ENCODE results near the gene ZEB2. TPM values are rescaled to one million over a fixed set of nuclear protein-coding genes. Genes with fewer than 3 reads are reported as not detected.

ZEB2 gene
- total RNA-seq, 4 donors from 2014 or later, result 35.9 to 177 (median 120) TPM

GRCh38 chr2:144431998-144432397 lies 87.9 kb downstream of the ZEB2 start:
- Histone ChIP-seq H3K36me3 (no peaks in the 10 kb centered on the region), H3K9me3 (no peaks in the 10 kb centered on the region), H3K27me3 (no peaks in the 10 kb centered on the region), H3K4me3 (no peak overlapping the region), H3K27ac (peak overlapping the region; percentile 63 to 64), H3K4me1 (no peaks in the 10 kb centered on the region)
- TF ChIP-seq POLR2A (IDR thresholded peaks at IDR 0.05) (no peak), CTCF (IDR thresholded peaks at IDR 0.05) (no peak)
- DNase-seq, result no peak
- intact Hi-C loops (cut with DNase I; ENCODE audit: low total_unique reads), result no loop called here

- H3K4me3 ChIP-seq, result no peak overlapping the region
- no peaks in the 10 kb centered on the region for H3K4me1 ChIP-seq
- intact Hi-C loops (cut with DNase I; ENCODE audit: low total_unique reads), result no loop called here
- DNase-seq, result no peak
- H3K27me3 ChIP-seq, result no peaks in the 10 kb centered on the region
- H3K9me3 ChIP-seq, result no peaks in the 10 kb centered on the region
- TF ChIP-seq CTCF (IDR thresholded peaks at IDR 0.05) (no peak), POLR2A (IDR thresholded peaks at IDR 0.05) (no peak)
- H3K36me3 ChIP-seq, result no peaks in the 10 kb centered on the region
- peak overlapping the region; percentile 63 to 64 for H3K27ac ChIP-seq
Observed at GRCh38 chr2:144431392-144431783, 88.5 kb downstream of the ZEB2 start.

- no peaks in the 10 kb centered on the region for H3K27me3 ChIP-seq
- H3K4me1 ChIP-seq, result no peaks in the 10 kb centered on the region
- peak overlapping the region; percentile 63 to 64 for H3K27ac ChIP-seq
- no peaks in the 10 kb centered on the region for H3K36me3 ChIP-seq
- TF ChIP-seq POLR2A (IDR thresholded peaks at IDR 0.05) (no peak), CTCF (IDR thresholded peaks at IDR 0.05) (no peak)
- H3K9me3 ChIP-seq, result no peaks in the 10 kb centered on the region
- intact Hi-C loops (cut with DNase I; ENCODE audit: low total_unique reads), result no loop called here
- peak; percentile 55 to 71 for DNase-seq
- H3K4me3 ChIP-seq, result no peak overlapping the region
Observed at GRCh38 chr2:144430722-144431391, 89.1 kb downstream of the ZEB2 start.

DNA sequence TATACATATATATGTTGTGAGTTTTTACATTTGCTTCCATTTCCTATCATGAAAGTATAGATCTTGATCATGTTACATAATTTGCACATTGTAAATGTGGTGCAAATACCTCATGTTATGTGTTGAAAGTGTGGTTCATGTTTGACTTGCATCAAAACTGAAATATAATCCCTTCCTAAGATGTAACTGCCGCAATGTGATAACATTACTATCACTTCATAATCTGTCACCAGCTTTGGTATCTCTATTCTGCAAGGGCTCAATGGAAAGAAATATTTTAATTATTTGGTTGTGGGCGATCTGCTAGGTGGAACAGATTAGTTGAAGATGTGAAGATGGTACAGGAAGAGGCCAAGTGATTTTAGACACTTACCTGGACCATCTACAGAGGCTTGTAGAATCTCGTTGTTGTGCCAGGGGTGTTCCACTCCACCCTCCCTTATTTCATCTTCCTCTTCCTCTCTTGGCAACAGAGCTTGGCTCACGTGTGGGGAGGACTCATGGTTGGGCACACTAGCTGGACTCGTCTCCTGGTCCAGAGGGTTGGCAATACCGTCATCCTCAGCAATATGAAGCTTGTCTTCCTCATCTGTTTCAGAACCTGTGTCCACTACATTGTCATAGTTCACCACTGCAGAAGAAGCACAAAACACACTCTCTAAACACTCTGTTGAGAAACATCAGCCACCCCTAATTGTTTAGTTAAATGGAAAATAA lies 90.4 kb downstream of the ZEB2 start:
- no peak for DNase-seq
- Histone ChIP-seq H3K4me3 (no peak overlapping the region), H3K36me3 (no peaks in the 10 kb centered on the region), H3K9me3 (no peaks in the 10 kb centered on the region), H3K27ac (no peak overlapping the region), H3K4me1 (no peaks in the 10 kb centered on the region), H3K27me3 (no peaks in the 10 kb centered on the region)
- intact Hi-C loops (cut with DNase I; ENCODE audit: low total_unique reads), result no loop called here
- no peak for TF ChIP-seq CTCF (IDR thresholded peaks at IDR 0.05)
- TF ChIP-seq POLR2A (IDR thresholded peaks at IDR 0.05), result no peak

GRCh38 chr2:144426981-144427479 lies 92.9 kb downstream of the ZEB2 start:
- Histone ChIP-seq H3K36me3 (no peaks in the 10 kb centered on the region), H3K9me3 (no peaks in the 10 kb centered on the region), H3K27ac (peak overlapping the region; percentile 19 to 25), H3K27me3 (no peaks in the 10 kb centered on the region), H3K4me1 (no peaks in the 10 kb centered on the region), H3K4me3 (no peak overlapping the region)
- no peak for DNase-seq
- no peak for TF ChIP-seq CTCF (IDR thresholded peaks at IDR 0.05)
- TF ChIP-seq POLR2A (IDR thresholded peaks at IDR 0.05), result no peak
- intact Hi-C loops (cut with DNase I; ENCODE audit: low total_unique reads), result no loop called here

Measured in uterus (tissue), 4 donors.